Mammary epithelial cell (primary cell): ENCODE data around the gene BCL2L2.

Experiments
- EZH2 ChIP-seq: IDR thresholded peaks from 2 replicates; pipeline ENCODE4 v1.6.1; 2012; ENCODE audit warnings: low read length, inconsistent platforms, borderline replicate concordance
- TF ChIP-seq, protein P1 (sequence below), 2 donors: IDR thresholded peaks in 1 of 2; conservative IDR thresholded peaks in 1 of 2; 2 replicates each; pipeline ENCODE4 v1.5.1; 2011 to 2012; ENCODE audit warnings: inconsistent platforms in 2 of 2, low read length in 2 of 2, mild to moderate bottlenecking in 2 of 2, control low read depth in 1 of 2, low read depth in 1 of 2; ENCODE audit not compliant: insufficient read depth in 1 of 2; ENCODE audit errors: extremely low read depth in 1 of 2

DNA sequence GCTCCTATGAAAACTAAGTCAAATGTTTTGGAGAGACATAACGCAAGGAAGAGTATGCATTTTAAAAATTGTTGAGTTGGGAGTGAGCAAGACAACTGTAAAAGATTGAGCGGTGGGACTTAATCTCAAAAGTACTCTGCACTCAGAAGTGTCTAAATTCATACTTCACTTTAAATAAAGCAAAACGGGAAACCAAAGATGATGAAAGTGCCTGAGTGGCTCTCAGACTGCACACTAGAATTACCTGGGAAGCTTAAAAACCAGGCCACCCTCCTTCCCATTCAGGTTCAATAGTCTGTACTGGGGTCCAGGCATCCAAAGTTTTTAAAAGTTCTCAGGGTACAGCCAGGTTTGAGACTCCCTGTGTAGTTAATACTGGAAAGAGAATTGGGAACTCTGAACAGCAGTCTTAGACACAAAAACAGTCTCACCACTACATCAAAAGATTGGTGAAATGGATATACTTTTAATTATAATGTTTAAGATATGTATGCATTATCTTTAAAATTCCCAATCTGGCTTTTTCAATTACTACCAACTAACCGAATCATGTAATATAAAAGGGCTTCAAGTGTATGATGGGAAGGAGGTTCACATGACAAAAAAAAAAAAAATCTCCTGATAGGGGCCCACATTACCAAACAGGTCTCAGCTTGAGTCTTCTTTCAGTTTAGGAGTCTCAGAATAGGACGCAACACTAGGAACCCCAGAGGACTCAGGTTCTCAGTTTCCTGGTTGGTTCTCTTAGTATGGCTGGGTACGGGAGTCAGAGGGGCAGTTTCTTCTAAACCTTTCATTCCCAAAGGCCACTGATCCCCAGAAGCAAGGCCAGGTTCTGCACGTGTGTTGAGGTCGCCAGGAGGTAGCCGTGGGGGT, 21.7 kb upstream of the BCL2L2 start:
- TF ChIP-seq, protein P1, sequence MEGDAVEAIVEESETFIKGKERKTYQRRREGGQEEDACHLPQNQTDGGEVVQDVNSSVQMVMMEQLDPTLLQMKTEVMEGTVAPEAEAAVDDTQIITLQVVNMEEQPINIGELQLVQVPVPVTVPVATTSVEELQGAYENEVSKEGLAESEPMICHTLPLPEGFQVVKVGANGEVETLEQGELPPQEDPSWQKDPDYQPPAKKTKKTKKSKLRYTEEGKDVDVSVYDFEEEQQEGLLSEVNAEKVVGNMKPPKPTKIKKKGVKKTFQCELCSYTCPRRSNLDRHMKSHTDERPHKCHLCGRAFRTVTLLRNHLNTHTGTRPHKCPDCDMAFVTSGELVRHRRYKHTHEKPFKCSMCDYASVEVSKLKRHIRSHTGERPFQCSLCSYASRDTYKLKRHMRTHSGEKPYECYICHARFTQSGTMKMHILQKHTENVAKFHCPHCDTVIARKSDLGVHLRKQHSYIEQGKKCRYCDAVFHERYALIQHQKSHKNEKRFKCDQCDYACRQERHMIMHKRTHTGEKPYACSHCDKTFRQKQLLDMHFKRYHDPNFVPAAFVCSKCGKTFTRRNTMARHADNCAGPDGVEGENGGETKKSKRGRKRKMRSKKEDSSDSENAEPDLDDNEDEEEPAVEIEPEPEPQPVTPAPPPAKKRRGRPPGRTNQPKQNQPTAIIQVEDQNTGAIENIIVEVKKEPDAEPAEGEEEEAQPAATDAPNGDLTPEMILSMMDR (conservative IDR thresholded peaks at IDR 0.05 in 1 of 2, IDR thresholded peaks at IDR 0.05 in 1 of 2; ENCODE audit: extremely low read depth in 1 of 2, insufficient read depth in 1 of 2, low read depth in 1 of 2, low read length in 2 of 2): no peak
- TF ChIP-seq EZH2: no peak
